HG03558 (cell line): Measurements from ENCODE around the gene WFDC12.

ENCODE experiments used
- ATAC-seq: cut with Tn5 transposase; IDR thresholded peaks from one replicate; pipeline ENCODE4 v1.9.1; 2021; ENCODE audit warnings: moderate number of reproducible peaks; ENCODE audit not compliant: unreplicated experiment; ENCODE audit errors: extremely low read depth

Gene WFDC12

GRCh38 chr20:45094201-45094600 lies 30.1 kb downstream of the WFDC12 start:
- ATAC-seq, result no peak

- ATAC-seq, result no peak
Observed at GRCh38 chr20:45092898-45093297, 31.4 kb downstream of the WFDC12 start.

- no peak for ATAC-seq
Observed at GRCh38 chr20:45091366-45091765, 32.9 kb downstream of the WFDC12 start.

GRCh38 chr20:45090481-45090880 lies 33.8 kb downstream of the WFDC12 start:
- ATAC-seq, result no peak

GRCh38 chr20:45088247-45088646 lies 36.0 kb downstream of the WFDC12 start:
- ATAC-seq, result no peak

GRCh38 chr20:45087814-45088213 lies 36.5 kb downstream of the WFDC12 start:
- no peak for ATAC-seq

- ATAC-seq, result no peak
Observed at GRCh38 chr20:45087097-45087790, 37.0 kb downstream of the WFDC12 start.

GRCh38 chr20:45085867-45086266 lies 38.4 kb downstream of the WFDC12 start:
- ATAC-seq, result no peak

GRCh38 chr20:45085289-45085688 lies 39.0 kb downstream of the WFDC12 start:
- ATAC-seq, result no peak

- no peak for ATAC-seq
Observed at GRCh38 chr20:45083127-45083526, 41.1 kb downstream of the WFDC12 start.

GRCh38 chr20:45082468-45082867 lies 41.8 kb downstream of the WFDC12 start:
- no peak for ATAC-seq

- no peak for ATAC-seq
Observed at GRCh38 chr20:45080867-45081624, 43.2 kb downstream of the WFDC12 start.

GRCh38 chr20:45077559-45077958 lies 46.7 kb downstream of the WFDC12 start:
- ATAC-seq, result no peak
